Measurements from ENCODE around the gene P2RY2. TPM values are rescaled to one million over a fixed set of nuclear protein-coding genes. Genes with fewer than 3 reads are reported as not detected.

The P2RY2 gene
- total and polyA plus RNA-seq, 10 of the 15 experiments (the other 5 are each of a cell fraction or from before 2014, with no cell fraction given), result 0.03 to 0.23 (median 0.17) TPM; not detected in 7

- TF ChIP-seq BCL3 (IDR thresholded peaks at IDR 0.05; ENCODE audit: borderline replicate concordance, insufficient read depth, low read depth, low read length, poor library complexity, severe bottlenecking) (no peak), MEF2A (IDR thresholded peaks at IDR 0.05; ENCODE audit: insufficient read depth, low read depth, low read length) (0 out of 2 replicates have a peak, but pooled peaks have one; percentile 34), REST (IDR thresholded peaks at IDR 0.05; ENCODE audit: low read depth, low read length) (no peak), CREB1 (IDR thresholded peaks at IDR 0.05; ENCODE audit: low read depth) (no peak), EP300 (IDR thresholded peaks at IDR 0.05; ENCODE audit: borderline replicate concordance in 1 of 2, control insufficient read depth in 1 of 2, low read depth in 2 of 2, low read length in 2 of 2) (no peak), MYC (IDR thresholded peaks at IDR 0.05; ENCODE audit: insufficient read depth, insufficient read length, insufficient replicate concordance, low read length, severe bottlenecking) (no peak), ZNF687 (IDR thresholded peaks at IDR 0.05) (peak; percentile 29; the same call in 1 of the 2 replicates), HDGF (IDR thresholded peaks at IDR 0.05) (0 out of 2 replicates have a peak, but pooled peaks have one; percentile 23), RELB (IDR thresholded peaks at IDR 0.05; ENCODE audit: low read depth) (no peak), HCFC1 (IDR thresholded peaks at IDR 0.05; ENCODE audit: low read length) (no peak), SREBF1 (IDR thresholded peaks at IDR 0.05; ENCODE audit: low read length) (no peak), NR2C2 (IDR thresholded peaks at IDR 0.05; ENCODE audit: borderline replicate concordance, control insufficient read depth, insufficient read length, low read depth) (no peak), MTA3 (IDR thresholded peaks at IDR 0.05; ENCODE audit: borderline replicate concordance, low read length) (no peak), RUNX3 (IDR thresholded peaks at IDR 0.05; ENCODE audit: low read length) (peak; percentile 81), POLR2A (IDR thresholded peaks at IDR 0.05; ENCODE audit: low read depth, low read length) (no peak)
Observed at GRCh38 chr11:73177778-73178539, 40.1 kb upstream of the P2RY2 start (continued).

Data from GM12878 (cell line).